ENCODE results near the gene CTNND2.

Gene CTNND2

GRCh38 chr5:11177999-11178711 is 726.1 kb downstream of the CTNND2 start:
- DNase-seq (ENCODE audit: low read depth, low spot score), result no peak

GRCh38 chr5:11174591-11174990 is 729.7 kb downstream of the CTNND2 start:
- DNase-seq (ENCODE audit: low read depth, low spot score), result no peak

GRCh38 chr5:11172484-11172883 is 731.8 kb downstream of the CTNND2 start:
- no peak for DNase-seq (ENCODE audit: low read depth, low spot score)

GRCh38 chr5:11171236-11171635 is 733.0 kb downstream of the CTNND2 start:
- no peak for DNase-seq (ENCODE audit: low read depth, low spot score)

GRCh38 chr5:11166923-11167322 is 737.3 kb downstream of the CTNND2 start:
- DNase-seq (ENCODE audit: low read depth, low spot score), result no peak

- no peak for DNase-seq (ENCODE audit: low read depth, low spot score)
Observed at GRCh38 chr5:11164531-11165294, 739.5 kb downstream of the CTNND2 start.

- DNase-seq (ENCODE audit: low read depth, low spot score), result no peak
Observed at GRCh38 chr5:11157132-11157531, 747.1 kb downstream of the CTNND2 start.

- DNase-seq (ENCODE audit: low read depth, low spot score), result no peak
Observed at GRCh38 chr5:11153670-11154382, 750.4 kb downstream of the CTNND2 start.

- DNase-seq (ENCODE audit: low read depth, low spot score), result no peak
Observed at GRCh38 chr5:11152368-11152767, 751.9 kb downstream of the CTNND2 start.

GRCh38 chr5:11150976-11151375 is 753.3 kb downstream of the CTNND2 start:
- DNase-seq (ENCODE audit: low read depth, low spot score), result no peak

GRCh38 chr5:11148810-11149539 is 755.3 kb downstream of the CTNND2 start:
- no peak for DNase-seq (ENCODE audit: low read depth, low spot score)

- DNase-seq (ENCODE audit: low read depth, low spot score), result no peak
Observed at GRCh38 chr5:11146171-11146570, 758.1 kb downstream of the CTNND2 start.

GRCh38 chr5:11143456-11144267 is 760.6 kb downstream of the CTNND2 start:
- DNase-seq (ENCODE audit: low read depth, low spot score), result no peak

GRCh38 chr5:11139217-11139865 is 764.9 kb downstream of the CTNND2 start:
- no peak for DNase-seq (ENCODE audit: low read depth, low spot score)

GRCh38 chr5:11130131-11130530 is 774.1 kb downstream of the CTNND2 start:
- DNase-seq (ENCODE audit: low read depth, low spot score), result no peak

GRCh38 chr5:11128021-11128420 is 776.2 kb downstream of the CTNND2 start:
- DNase-seq (ENCODE audit: low read depth, low spot score), result no peak

GRCh38 chr5:11126844-11127243 is 777.4 kb downstream of the CTNND2 start:
- DNase-seq (ENCODE audit: low read depth, low spot score), result no peak

- DNase-seq (ENCODE audit: low read depth, low spot score), result no peak
Observed at GRCh38 chr5:11121885-11122284, 782.4 kb downstream of the CTNND2 start.

GRCh38 chr5:11110128-11110527 is 794.1 kb downstream of the CTNND2 start:
- no peak for DNase-seq (ENCODE audit: low read depth, low spot score)

- no peak for DNase-seq (ENCODE audit: low read depth, low spot score)
Observed at GRCh38 chr5:11105696-11106095, 798.5 kb downstream of the CTNND2 start.
